ENCODE results near the gene FBP2.
A peak's percentile ranks its signal among the peaks of the same experiment; 100 is the strongest.
"Not testable (repeated sequence)": the region's sequence is repeated elsewhere in the genome, so short reads cannot be mapped to it uniquely, and the experiment has no call there.

Gene FBP2

GRCh38 chr9:94603259-94604160 is 9.9 kb upstream of the FBP2 start:
- peak; percentile 21 for DNase-seq

GRCh38 chr9:94602666-94603065 is 9.0 kb upstream of the FBP2 start:
- no peak for DNase-seq

- no peak for DNase-seq
Observed at GRCh38 chr9:94600715-94601114, 7.1 kb upstream of the FBP2 start.

- no peak for DNase-seq
Observed at GRCh38 chr9:94600258-94600657, 6.6 kb upstream of the FBP2 start.

- DNase-seq = no peak
Observed at GRCh38 chr9:94599102-94599501, 5.5 kb upstream of the FBP2 start.

- not testable (repeated sequence) for DNase-seq
Observed at GRCh38 chr9:94592683-94593082, 941 bp downstream of the FBP2 start.

GRCh38 chr9:94591876-94592275 is 1.7 kb downstream of the FBP2 start:
- no peak for DNase-seq

- not testable (repeated sequence) for DNase-seq
Observed at GRCh38 chr9:94591046-94591545, 2.5 kb downstream of the FBP2 start.

GRCh38 chr9:94588681-94589080 is 4.9 kb downstream of the FBP2 start:
- DNase-seq = no peak

GRCh38 chr9:94586814-94587213 is 6.8 kb downstream of the FBP2 start:
- DNase-seq = no peak

GRCh38 chr9:94586316-94586715 is 7.3 kb downstream of the FBP2 start:
- no peak for DNase-seq

GRCh38 chr9:94584555-94584954 is 9.1 kb downstream of the FBP2 start:
- DNase-seq = no peak

- no peak for DNase-seq
Observed at GRCh38 chr9:94581728-94582127, 11.9 kb downstream of the FBP2 start.

- DNase-seq = no peak
Observed at GRCh38 chr9:94577571-94577970, 16.1 kb downstream of the FBP2 start.

- DNase-seq = no peak
Observed at GRCh38 chr9:94577036-94577435, 16.6 kb downstream of the FBP2 start.

- no peak for DNase-seq
Observed at GRCh38 chr9:94576131-94576530, 17.5 kb downstream of the FBP2 start.

- DNase-seq = no peak
Observed at GRCh38 chr9:94568972-94569712, 24.5 kb downstream of the FBP2 start.

- DNase-seq = no peak
Observed at GRCh38 chr9:94568250-94568889, 25.3 kb downstream of the FBP2 start.

GRCh38 chr9:94567271-94567670 is 26.4 kb downstream of the FBP2 start:
- DNase-seq = no peak

- no peak for DNase-seq
Observed at GRCh38 chr9:94566550-94566949, 27.1 kb downstream of the FBP2 start.

GRCh38 chr9:94564279-94564678 is 29.3 kb downstream of the FBP2 start:
- not testable (repeated sequence) for DNase-seq

- no peak for DNase-seq
Observed at GRCh38 chr9:94563548-94563947, 30.1 kb downstream of the FBP2 start.

GRCh38 chr9:94560237-94560636 is 33.4 kb downstream of the FBP2 start:
- no peak for DNase-seq

All from DMS153 (cell line).